Hepatocyte (in vitro differentiated cells): ENCODE measurements around the gene UBL4A. TPM values are rescaled to one million over a fixed set of nuclear protein-coding genes. Genes with fewer than 3 reads are reported as not detected.

Experiments used
- DNase-seq: peaks from one replicate; pipeline ENCODE4 v3.0.0-alpha.2; 2016; ENCODE audit warnings: low spot score
- H2AFZ ChIP-seq: fragments of 200-600 bp; sonication (generic); 2 replicates; pipeline ENCODE4 v1.6.0; 2016; ENCODE audit warnings: antibody characterized with exemption, mild to moderate bottlenecking
- H3K27ac ChIP-seq: fragments of 200-600 bp; sonication (generic); 2 replicates; pipeline ENCODE4 v1.5.1; 2016; ENCODE audit warnings: mild to moderate bottlenecking
- H3K27me3 ChIP-seq: fragments of 200-600 bp; sonication (generic); 2 replicates; pipeline ENCODE4 v1.6.1; 2016
- H3K36me3 ChIP-seq: fragments of 200-600 bp; sonication (generic); replicated peaks from 2 replicates; pipeline ENCODE4 v1.5.1; 2016; ENCODE audit warnings: low read depth; ENCODE audit not compliant: insufficient read depth
- H3K4me1 ChIP-seq: fragments of 200-600 bp; sonication (generic); 2 replicates; pipeline ENCODE4 v1.5.1; 2016; ENCODE audit warnings: mild to moderate bottlenecking, moderate library complexity; ENCODE audit not compliant: insufficient read depth
- H3K4me2 ChIP-seq: fragments of 200-600 bp; sonication (generic); 2 replicates; pipeline ENCODE4 v1.6.0; 2016
- H3K4me3 ChIP-seq: fragments of 200-600 bp; sonication (generic); 2 replicates; pipeline ENCODE4 v1.5.1; 2016; ENCODE audit warnings: mild to moderate bottlenecking
- H3K79me2 ChIP-seq: fragments of 200-600 bp; sonication (generic); 2 replicates; pipeline ENCODE4 v1.6.0; 2017; ENCODE audit warnings: mild to moderate bottlenecking
- H3K9me2 ChIP-seq: fragments of 200-600 bp; sonication (generic); replicated peaks from 2 replicates; pipeline ENCODE4 v1.6.0; 2017; ENCODE audit warnings: mild to moderate bottlenecking; ENCODE audit not compliant: insufficient read depth
- H3K9me3 ChIP-seq: fragments of 200-600 bp; sonication (generic); 2 replicates; pipeline ENCODE4 v1.5.1; 2016; ENCODE audit warnings: low read depth, mild to moderate bottlenecking
- H4K20me1 ChIP-seq: fragments of 200-600 bp; sonication (generic); 2 replicates; pipeline ENCODE4 v1.6.0; 2016; ENCODE audit warnings: mild to moderate bottlenecking; ENCODE audit not compliant: insufficient read depth, poor library complexity, severe bottlenecking
- EZH2 ChIP-seq: fragments of 200-600 bp; sonication (generic); IDR thresholded peaks from 2 replicates; pipeline ENCODE4 v1.6.1; 2016; ENCODE audit warnings: antibody characterized with exemption, mild to moderate bottlenecking, borderline replicate concordance
- EZH2phosphoT487 ChIP-seq: fragments of 200-600 bp; sonication (generic); IDR thresholded peaks from one replicate; pipeline ENCODE4 v1.6.1; 2018; ENCODE audit warnings: antibody characterized with exemption, mild to moderate bottlenecking, low read depth, moderate library complexity; ENCODE audit not compliant: unreplicated experiment, severe bottlenecking
- WGBS: methylation state at CpG from one replicate; pipeline ENCODE4 v1.1.6; 2016; ENCODE audit warnings: low lambda C conversion rate; ENCODE audit errors: missing lambda C conversion rate; 5-methylcytosine and 5-hydroxymethylcytosine counted together
- polyA plus RNA-seq: library from polyadenylated mRNA; unstranded; fragments of >200 nt; fragmentation: Nextera tagmentation; extraction: Ambion mirVana; gene quantifications from 2 replicates; pipeline ENCODE4 v1.2.1, GENCODE V29; 2016
- total RNA-seq: library from RNA; depleted of rRNA; stranded (reverse); fragments of >200 nt; gene quantifications from 2 replicates; pipeline ENCODE4 v1.2.3, GENCODE V29; 2014
- TF ChIP-seq, protein P1 (sequence below): fragments of 200-600 bp; sonication (generic); IDR thresholded peaks from 2 replicates; pipeline ENCODE4 v1.5.1; 2016; ENCODE audit warnings: antibody characterized with exemption, mild to moderate bottlenecking; ENCODE audit not compliant: poor library complexity

UBL4A gene
- total and polyA plus RNA-seq, 2 experiments from 2014 or later = 25.0 to 34.0 TPM

- Histone ChIP-seq H3K36me3 (no peaks in the 10 kb centered on the region), H3K9me3 (no peaks in the 10 kb centered on the region), H3K9me2 (no peaks in the 10 kb centered on the region), H3K4me2 (no peak overlapping the region), H4K20me1 (no peaks in the 10 kb centered on the region), H3K79me2 (peaks cover 3% of the 10 kb centered on the region), H3K4me1 (no peaks in the 10 kb centered on the region), H2AFZ (no peak overlapping the region), H3K4me3 (no peak overlapping the region), H3K27me3 (no peaks in the 10 kb centered on the region), H3K27ac (no peak overlapping the region)
- 79% methylated on average over 7 of the region's 7 CpGs for WGBS
- TF ChIP-seq EZH2phosphoT487 (no peak), EZH2 (no peak)
- TF ChIP-seq, protein P1, sequence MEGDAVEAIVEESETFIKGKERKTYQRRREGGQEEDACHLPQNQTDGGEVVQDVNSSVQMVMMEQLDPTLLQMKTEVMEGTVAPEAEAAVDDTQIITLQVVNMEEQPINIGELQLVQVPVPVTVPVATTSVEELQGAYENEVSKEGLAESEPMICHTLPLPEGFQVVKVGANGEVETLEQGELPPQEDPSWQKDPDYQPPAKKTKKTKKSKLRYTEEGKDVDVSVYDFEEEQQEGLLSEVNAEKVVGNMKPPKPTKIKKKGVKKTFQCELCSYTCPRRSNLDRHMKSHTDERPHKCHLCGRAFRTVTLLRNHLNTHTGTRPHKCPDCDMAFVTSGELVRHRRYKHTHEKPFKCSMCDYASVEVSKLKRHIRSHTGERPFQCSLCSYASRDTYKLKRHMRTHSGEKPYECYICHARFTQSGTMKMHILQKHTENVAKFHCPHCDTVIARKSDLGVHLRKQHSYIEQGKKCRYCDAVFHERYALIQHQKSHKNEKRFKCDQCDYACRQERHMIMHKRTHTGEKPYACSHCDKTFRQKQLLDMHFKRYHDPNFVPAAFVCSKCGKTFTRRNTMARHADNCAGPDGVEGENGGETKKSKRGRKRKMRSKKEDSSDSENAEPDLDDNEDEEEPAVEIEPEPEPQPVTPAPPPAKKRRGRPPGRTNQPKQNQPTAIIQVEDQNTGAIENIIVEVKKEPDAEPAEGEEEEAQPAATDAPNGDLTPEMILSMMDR = no peak
- no peak for DNase-seq
Measured at GRCh38 chrX:154482786-154483185, 3.6 kb downstream of the UBL4A start.

DNA sequence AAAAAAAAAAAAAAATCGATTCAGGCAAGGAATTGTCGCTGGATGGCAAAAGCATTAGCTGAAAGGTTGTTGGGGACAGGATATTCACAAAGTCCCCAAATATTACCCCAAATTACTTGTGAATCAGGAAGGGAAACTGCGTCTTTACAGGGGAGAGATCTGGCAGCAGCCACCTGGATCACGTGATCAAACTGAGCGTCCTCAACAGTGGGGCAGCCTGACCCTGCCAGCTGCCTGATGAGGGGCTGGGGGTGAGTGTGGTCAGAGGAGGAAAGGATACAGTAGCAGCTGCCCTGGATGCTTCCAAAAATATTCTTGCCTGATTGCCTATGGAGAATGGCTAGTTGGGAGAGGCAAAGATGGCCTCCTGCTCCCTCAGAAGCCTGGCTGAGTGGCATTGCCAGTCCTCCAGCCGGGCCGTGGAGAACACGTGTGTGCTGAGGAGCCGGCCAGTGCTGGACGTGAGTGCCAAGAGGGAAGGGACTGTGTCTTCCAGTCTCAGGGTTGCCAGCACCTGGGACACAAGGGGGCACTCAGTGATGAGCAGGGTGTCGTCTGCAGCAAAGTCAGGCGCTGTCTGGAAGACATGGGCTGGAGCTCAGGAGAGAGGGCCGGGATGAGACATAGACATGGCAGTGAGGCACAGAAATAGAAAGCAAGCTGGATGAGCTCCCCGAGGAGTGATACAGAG lies 4.4 kb downstream of the UBL4A start:
- H3K27ac ChIP-seq = no peak overlapping the region
- no peak for DNase-seq
- WGBS = 78% methylated on average over 14 of the region's 14 CpGs

DNA sequence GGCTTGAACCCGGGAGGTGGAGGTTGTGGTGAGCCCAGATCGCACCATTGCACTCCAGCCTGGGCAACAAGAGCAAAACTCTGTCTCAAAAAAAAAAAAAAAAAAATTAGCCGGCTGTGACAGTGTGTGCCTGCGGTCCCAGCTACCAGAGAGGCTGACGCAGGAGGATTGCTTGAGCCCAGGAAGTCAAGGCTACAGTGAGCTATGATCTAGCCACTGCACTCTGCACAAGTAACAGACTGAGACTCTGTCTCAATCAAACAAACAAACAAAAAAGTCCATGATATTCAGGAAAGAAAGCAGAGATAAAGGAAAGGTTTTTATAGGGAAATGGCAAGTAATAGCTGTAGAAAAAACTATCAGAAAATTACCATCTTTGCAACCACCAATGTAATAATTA lies 5.2 kb downstream of the UBL4A start:
- no peaks in the 10 kb centered on the region for H3K27me3 ChIP-seq
- DNase-seq = no peak
- no peaks in the 10 kb centered on the region for H3K9me2 ChIP-seq
- WGBS = 89% methylated on average over 5 of the region's 5 CpGs
- H3K27ac ChIP-seq = no peak overlapping the region
- no peak overlapping the region for H3K4me3 ChIP-seq
- H2AFZ ChIP-seq = no peak overlapping the region
- H3K36me3 ChIP-seq = no peaks in the 10 kb centered on the region
- H3K79me2 ChIP-seq = peaks cover 3% of the 10 kb centered on the region
- no peaks in the 10 kb centered on the region for H4K20me1 ChIP-seq
- H3K4me1 ChIP-seq = no peaks in the 10 kb centered on the region
- H3K4me2 ChIP-seq = no peak overlapping the region
- H3K9me3 ChIP-seq = no peaks in the 10 kb centered on the region
- TF ChIP-seq EZH2phosphoT487 = no peak
- no peak for TF ChIP-seq EZH2
- TF ChIP-seq, protein P1 = no peak

More for the DNA sequence above, 4.4 kb downstream of the UBL4A start:
- H2AFZ ChIP-seq = no peak overlapping the region
- no peak overlapping the region for H3K4me2 ChIP-seq
- peaks cover 3% of the 10 kb centered on the region for H3K79me2 ChIP-seq
- H3K4me1 ChIP-seq = no peaks in the 10 kb centered on the region
- no peaks in the 10 kb centered on the region for H3K36me3 ChIP-seq
- H4K20me1 ChIP-seq = no peaks in the 10 kb centered on the region
- H3K9me3 ChIP-seq = no peaks in the 10 kb centered on the region
- no peaks in the 10 kb centered on the region for H3K27me3 ChIP-seq
- TF ChIP-seq, protein P1 = no peak
- no peak for TF ChIP-seq EZH2phosphoT487
- no peak for TF ChIP-seq EZH2
- no peaks in the 10 kb centered on the region for H3K9me2 ChIP-seq
- H3K4me3 ChIP-seq = no peak overlapping the region
